Left lobe of liver (tissue), 2 donors: Measurements from ENCODE around the gene TMEM229B. TPM values are rescaled to one million over a fixed set of nuclear protein-coding genes. Genes with fewer than 3 reads are reported as not detected.

Source experiments
- ATAC-seq: fragments of 200-7000 bp; cut with Tn5 transposase; one replicate; pipeline ENCODE4 v1.9.1; 2020; ENCODE audit warnings: mild to moderate bottlenecking, moderate library complexity
- DNase-seq: peaks from one replicate; pipeline ENCODE4 v3.0.0-alpha.2; 2020; ENCODE audit warnings: low spot score
- total RNA-seq: library from RNA; stranded (reverse); gene quantifications from one replicate; pipeline ENCODE4 v1.2.1, GENCODE V29; 2021
- donor health status: DM: no; HTN: no; CAD: no; lungs with moderate emphysema.
- donor health status: DM: no; HTN: yes; CAD: no.

The TMEM229B gene
- total RNA-seq, 1 donor from 2014 or later = 0.93 TPM

DNA sequence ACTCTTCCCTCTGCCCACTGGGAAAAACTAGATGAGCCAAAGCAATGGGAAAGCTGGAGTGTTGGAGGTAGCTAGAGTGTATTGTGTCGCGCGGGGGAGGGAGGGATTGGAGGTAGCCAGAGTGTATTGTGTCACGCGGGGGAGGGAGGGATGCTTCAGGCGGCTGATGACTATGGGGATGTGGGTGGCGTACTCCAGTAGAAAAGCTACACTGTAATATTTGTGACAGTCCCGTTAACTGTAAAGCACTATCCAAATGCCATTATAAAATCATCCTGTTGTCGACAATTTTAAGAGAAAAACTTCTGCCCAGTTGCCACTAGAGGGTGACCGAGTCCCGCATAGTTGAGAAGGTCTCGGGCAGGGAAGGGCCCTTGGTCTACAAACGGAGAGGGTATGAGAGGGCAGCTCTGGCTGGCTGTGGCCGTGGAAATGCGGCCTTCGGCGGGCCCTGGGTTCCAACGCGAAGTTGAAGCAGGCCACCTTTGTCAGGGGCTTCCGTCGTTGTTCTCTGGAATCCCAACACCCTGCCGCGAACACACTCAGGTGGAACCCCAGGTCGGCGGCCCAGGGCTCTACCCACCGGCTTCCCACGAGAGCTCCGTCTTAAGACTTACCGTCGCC lies 61.4 kb downstream of the TMEM229B start:
- peak; percentile 95 for ATAC-seq
- peak; percentile 72 for DNase-seq

DNA sequence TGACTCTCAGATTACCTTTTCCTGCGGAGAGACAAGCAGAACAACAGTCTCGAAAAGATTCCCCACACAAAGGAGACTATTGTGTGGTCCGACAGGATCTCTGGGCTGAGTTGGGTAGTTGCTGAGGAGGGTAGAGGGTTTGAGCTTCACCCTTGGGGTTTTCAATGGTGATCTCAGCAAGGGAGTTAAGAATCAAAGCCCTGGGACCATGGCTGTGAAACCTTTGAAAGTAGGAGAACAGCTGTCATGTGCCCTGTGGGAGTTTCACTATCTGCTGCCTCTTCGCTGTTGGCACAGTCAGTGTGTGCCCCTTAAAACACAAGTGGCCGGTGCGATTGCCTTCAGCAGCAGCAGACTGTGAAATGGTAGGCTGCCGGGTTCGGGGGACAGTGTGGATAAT lies 62.4 kb downstream of the TMEM229B start:
- DNase-seq = no peak
- no peak for ATAC-seq

DNA sequence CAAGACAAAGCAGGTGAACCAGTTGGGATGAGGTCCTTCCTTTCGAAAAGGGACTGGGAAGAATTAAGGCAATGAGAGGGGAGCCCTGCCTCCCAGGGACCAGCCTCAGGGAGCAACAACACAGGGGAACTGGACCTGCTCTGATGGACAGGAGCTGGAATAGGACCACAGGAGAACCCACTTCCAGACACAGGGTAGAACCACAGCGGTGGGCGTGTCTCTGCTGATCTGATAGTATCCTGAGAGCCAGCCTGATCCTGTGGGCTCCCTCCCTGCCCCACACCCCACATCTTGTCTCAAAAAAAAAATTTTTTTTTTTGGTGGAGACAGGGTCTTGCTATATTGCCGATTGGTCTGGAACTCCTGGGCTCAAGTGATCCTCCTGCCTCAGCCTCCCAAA lies 62.9 kb downstream of the TMEM229B start:
- ATAC-seq (no peak), DNase-seq (no peak)

DNA sequence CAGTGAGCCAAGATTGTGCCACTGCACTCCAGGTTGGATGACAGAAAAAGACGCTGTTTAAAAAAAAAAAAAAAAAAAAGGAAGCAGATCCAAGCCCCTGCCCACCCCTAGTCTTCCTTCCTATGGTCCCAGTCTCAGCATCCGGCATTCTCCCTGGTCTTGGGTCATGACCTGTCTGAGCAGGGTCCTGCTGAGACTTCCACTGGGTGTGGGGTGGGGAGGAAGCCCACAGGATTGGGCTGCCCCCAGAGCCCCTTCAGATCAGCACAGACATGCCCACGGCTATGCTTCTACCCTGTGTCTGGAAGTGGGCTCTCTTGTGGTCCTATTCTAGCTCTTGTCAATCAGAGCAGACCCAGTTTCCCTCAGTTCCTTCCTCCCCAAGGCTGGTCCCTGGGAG lies 64.0 kb downstream of the TMEM229B start:
- DNase-seq = no peak
- ATAC-seq = no peak

DNA sequence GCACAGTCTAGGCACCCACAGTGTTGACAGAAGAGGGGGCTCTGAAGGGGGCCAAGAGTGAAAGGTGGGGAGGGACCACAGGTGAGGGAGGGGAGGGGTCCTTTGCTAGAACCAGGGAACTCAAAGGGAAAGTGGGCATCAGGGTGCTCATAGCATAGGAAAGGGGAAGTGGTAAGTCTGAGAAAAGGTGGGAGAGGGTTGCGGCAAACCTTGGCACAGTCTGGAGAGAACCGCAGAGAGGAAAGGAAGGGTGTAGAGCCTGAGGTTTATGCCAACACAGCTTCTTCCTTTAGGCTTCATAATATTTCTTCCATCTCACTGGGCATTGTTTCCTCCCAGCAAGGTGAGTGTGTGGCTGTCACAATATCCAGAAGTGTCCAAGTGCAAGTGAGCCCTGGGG lies 65.1 kb downstream of the TMEM229B start:
- DNase-seq (no peak), ATAC-seq (no peak)

DNA sequence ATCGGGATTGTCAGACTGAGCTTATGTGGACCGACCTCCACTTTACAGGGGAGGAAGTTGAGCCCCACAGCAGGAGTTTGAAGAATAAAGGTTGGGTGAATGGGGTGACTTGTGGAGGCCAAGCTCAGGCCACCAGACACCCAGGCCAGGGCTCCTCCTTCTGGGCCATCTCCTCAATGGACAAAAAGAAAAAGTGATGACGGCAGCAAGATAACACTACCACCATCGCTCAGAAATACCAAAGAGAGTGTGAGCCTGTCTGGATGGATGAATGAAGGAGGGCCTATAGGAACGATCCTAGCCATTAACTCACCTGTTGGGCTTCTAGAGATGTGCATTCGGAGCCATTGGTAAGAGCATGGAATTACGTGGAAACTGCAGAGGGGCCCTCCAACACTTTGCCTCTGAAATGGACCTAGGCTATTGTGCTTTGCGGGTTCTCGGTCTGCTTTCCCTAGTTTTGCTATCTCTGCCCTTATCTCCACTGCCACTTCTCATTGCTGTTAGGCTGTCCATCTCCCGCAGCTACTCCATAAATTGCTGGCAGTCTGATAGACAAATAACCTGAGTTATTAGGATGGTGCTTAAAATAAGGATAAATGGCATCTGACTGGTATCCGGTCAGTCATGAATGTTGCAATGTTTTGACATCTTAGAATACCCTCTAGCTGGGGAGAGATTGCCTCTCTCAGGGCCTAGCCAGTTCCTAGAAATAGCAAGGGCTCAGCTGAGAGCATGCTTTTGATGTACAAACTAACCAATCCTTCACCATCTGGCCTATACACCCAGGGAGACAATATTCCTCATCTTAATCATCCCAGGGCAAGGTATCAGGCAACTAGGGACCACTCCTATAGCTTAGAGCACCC lies 66.9 kb downstream of the TMEM229B start:
- ATAC-seq = no peak
- DNase-seq = no peak

Other genes starting within 250 kb of the TMEM229B start
- 15.8 TPM for gene PALS1, start 247.3 kb downstream of the TMEM229B start, total RNA-seq
- 22.3 TPM for gene ATP6V1D, start 128.9 kb downstream of the TMEM229B start, total RNA-seq
- gene EIF2S1, start 128.4 kb downstream of the TMEM229B start, total RNA-seq = 35.6 TPM
- 10.7 TPM for gene PLEK2, start 76.6 kb downstream of the TMEM229B start, total RNA-seq
- 2.9 TPM for gene PLEKHH1, start 44.6 kb upstream of the TMEM229B start, total RNA-seq
- gene PIGH, start 111.5 kb upstream of the TMEM229B start, total RNA-seq = 16.3 TPM
- gene ARG2, start 131.2 kb upstream of the TMEM229B start, total RNA-seq = 0.48 TPM
- gene VTI1B, start 185.9 kb upstream of the TMEM229B start, total RNA-seq = 58.9 TPM
- gene RDH11, start 207.0 kb upstream of the TMEM229B start, total RNA-seq = 85.1 TPM
- 1.4 TPM for gene RDH12, start 213.2 kb upstream of the TMEM229B start, total RNA-seq